Jurkat, Clone E6-1 (cell line): Measurements from ENCODE around the gene RASA2.

Source experiments
- DNase-seq: peaks from one replicate; pipeline ENCODE4 v3.0.0-alpha.2; 2011; ENCODE audit warnings: low read depth, low spot score
- H3K4me3 ChIP-seq: 2 replicates; pipeline ENCODE4 v1.5.1; 2011; ENCODE audit warnings: mild to moderate bottlenecking, low read length, control low read depth, moderate library complexity

The RASA2 gene

GRCh38 chr3:141650783-141651182 lies 164.0 kb downstream of the RASA2 start:
- DNase-seq: no peak
- no peak overlapping the region for H3K4me3 ChIP-seq

- DNase-seq: no peak
- H3K4me3 ChIP-seq: no peak overlapping the region
Measured at GRCh38 chr3:141651409-141651808, 164.6 kb downstream of the RASA2 start.

- no peak for DNase-seq
- H3K4me3 ChIP-seq: no peak overlapping the region
Measured at GRCh38 chr3:141652349-141652748, 165.5 kb downstream of the RASA2 start.

GRCh38 chr3:141653847-141654246 lies 167.0 kb downstream of the RASA2 start:
- H3K4me3 ChIP-seq: no peak overlapping the region
- DNase-seq: no peak

GRCh38 chr3:141655801-141656200 lies 169.0 kb downstream of the RASA2 start:
- H3K4me3 ChIP-seq: no peak overlapping the region
- DNase-seq: no peak

- no peak for DNase-seq
- H3K4me3 ChIP-seq: no peak overlapping the region
Measured at GRCh38 chr3:141656771-141657170, 169.9 kb downstream of the RASA2 start.

GRCh38 chr3:141657516-141657915 lies 170.7 kb downstream of the RASA2 start:
- no peak for DNase-seq
- no peak overlapping the region for H3K4me3 ChIP-seq

GRCh38 chr3:141659821-141660613 lies 173.2 kb downstream of the RASA2 start:
- no peak for DNase-seq
- no peak overlapping the region for H3K4me3 ChIP-seq

GRCh38 chr3:141660614-141660947 lies 173.8 kb downstream of the RASA2 start:
- no peak overlapping the region for H3K4me3 ChIP-seq
- no peak for DNase-seq

- H3K4me3 ChIP-seq: no peak overlapping the region
- DNase-seq: no peak
Measured at GRCh38 chr3:141661229-141662196, 174.7 kb downstream of the RASA2 start.

GRCh38 chr3:141663993-141664392 lies 177.2 kb downstream of the RASA2 start:
- no peak overlapping the region for H3K4me3 ChIP-seq
- no peak for DNase-seq
